Body of pancreas (tissue), 4 donors: ENCODE results near the gene EDARADD.

Source experiments
- POLR2A ChIP-seq, 3 donors: fragments of 450-650 bp; IDR thresholded peaks; one replicate each; pipeline ENCODE4 v1.6.1; 2016; ENCODE audit warnings: antibody characterized with exemption in 3 of 3, mild to moderate bottlenecking in 2 of 3
- TF ChIP-seq, protein P1 (sequence below), 7 experiments: fragments of 450-650 bp in 4 of 7; fragments of 200-600 bp in 3 of 7; sonication (generic) in 3 of 7; IDR thresholded peaks; one replicate each; pipeline ENCODE4 v1.5.1; 2016 to 2019; ENCODE audit warnings: antibody characterized with exemption in 7 of 7

DNA sequence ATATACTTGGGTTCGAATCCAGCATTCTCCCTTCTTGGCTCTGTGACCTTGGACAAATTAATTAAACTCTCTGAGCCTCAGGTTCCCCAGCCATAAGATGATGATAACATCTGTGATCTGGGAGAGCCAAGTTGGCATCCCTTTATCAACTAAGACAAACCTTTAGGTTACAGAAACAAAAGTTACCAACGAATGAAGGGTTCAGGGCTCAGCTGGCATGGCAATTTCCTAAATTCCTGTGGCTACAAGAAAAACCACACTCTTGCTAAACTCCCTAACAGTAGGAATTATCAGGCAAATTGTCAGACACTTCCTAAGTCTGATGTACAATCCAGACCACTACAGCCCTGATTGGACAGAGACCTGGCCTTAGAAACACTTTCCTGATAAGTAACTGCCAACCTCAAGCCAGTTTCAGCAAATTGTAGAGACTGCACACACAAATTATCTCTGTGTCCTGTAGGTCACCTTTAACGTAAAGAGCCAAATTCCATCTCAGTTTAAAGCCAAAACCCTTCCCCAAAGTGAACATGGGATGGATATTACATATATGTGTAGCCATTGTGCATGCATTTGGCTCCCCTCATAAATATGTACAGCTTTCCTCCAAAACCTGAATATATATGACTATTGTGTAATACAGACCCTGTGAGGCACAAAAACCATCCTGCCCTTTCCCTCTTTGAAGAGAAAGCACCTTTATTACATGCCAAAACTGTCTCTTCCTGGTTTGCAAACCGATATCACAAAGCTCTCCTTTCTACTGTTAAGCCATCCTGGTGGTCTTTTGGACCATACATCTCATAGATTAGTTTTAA is 39.5 kb upstream of the EDARADD start:
- TF ChIP-seq, protein P1, sequence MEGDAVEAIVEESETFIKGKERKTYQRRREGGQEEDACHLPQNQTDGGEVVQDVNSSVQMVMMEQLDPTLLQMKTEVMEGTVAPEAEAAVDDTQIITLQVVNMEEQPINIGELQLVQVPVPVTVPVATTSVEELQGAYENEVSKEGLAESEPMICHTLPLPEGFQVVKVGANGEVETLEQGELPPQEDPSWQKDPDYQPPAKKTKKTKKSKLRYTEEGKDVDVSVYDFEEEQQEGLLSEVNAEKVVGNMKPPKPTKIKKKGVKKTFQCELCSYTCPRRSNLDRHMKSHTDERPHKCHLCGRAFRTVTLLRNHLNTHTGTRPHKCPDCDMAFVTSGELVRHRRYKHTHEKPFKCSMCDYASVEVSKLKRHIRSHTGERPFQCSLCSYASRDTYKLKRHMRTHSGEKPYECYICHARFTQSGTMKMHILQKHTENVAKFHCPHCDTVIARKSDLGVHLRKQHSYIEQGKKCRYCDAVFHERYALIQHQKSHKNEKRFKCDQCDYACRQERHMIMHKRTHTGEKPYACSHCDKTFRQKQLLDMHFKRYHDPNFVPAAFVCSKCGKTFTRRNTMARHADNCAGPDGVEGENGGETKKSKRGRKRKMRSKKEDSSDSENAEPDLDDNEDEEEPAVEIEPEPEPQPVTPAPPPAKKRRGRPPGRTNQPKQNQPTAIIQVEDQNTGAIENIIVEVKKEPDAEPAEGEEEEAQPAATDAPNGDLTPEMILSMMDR (IDR thresholded peaks at IDR 0.05): no peak
- TF ChIP-seq POLR2A (IDR thresholded peaks at IDR 0.05): no peak
